Stimulated activated CD4-positive, alpha-beta T cell treated with anti-CD3 and anti-CD28 coated beads, TNF-alpha, amount 100 ng/mL, for 1 hour (primary cell): ENCODE measurements around the gene ZNF804A.

ENCODE experiments used
- DNase-seq, 3 donors: peaks; one replicate each; pipeline ENCODE4 v3.0.0-alpha.2; 2020; ENCODE audit warnings: low read depth in 3 of 3, low spot score in 1 of 3

Gene ZNF804A

GRCh38 chr2:184927040-184927439 lies 328.7 kb downstream of the ZNF804A start:
- DNase-seq, result no peak

GRCh38 chr2:184936761-184937160 lies 338.4 kb downstream of the ZNF804A start:
- no peak for DNase-seq

GRCh38 chr2:184938221-184938985 lies 340.1 kb downstream of the ZNF804A start:
- no peak for DNase-seq

GRCh38 chr2:184945326-184945725 lies 347.0 kb downstream of the ZNF804A start:
- no peak for DNase-seq

GRCh38 chr2:184945824-184946223 lies 347.5 kb downstream of the ZNF804A start:
- no peak for DNase-seq

- DNase-seq, result no peak
Observed at GRCh38 chr2:184956856-184957255, 358.5 kb downstream of the ZNF804A start.

GRCh38 chr2:184971546-184972068 lies 373.3 kb downstream of the ZNF804A start:
- DNase-seq, result no peak
